Myocyte (in vitro differentiated cells): ENCODE data around the gene C10orf53. TPM values are rescaled to one million over a fixed set of nuclear protein-coding genes. Genes with fewer than 3 reads are reported as not detected.
"Not testable (repeated sequence)": the region's sequence is repeated elsewhere in the genome, so short reads cannot be mapped to it uniquely, and the experiment has no call there.

Experiments
- DNase-seq: peaks from one replicate; pipeline ENCODE4 v3.0.0-alpha.2; 2012; ENCODE audit warnings: low read depth
- total RNA-seq: library from RNA; depleted of rRNA; stranded (reverse); fragments of >200 nt; gene quantifications from 2 replicates; pipeline ENCODE4 v1.2.3, GENCODE V29; 2014

The C10orf53 gene
- total RNA-seq, 1 donor from 2014 or later = not detected

DNA sequence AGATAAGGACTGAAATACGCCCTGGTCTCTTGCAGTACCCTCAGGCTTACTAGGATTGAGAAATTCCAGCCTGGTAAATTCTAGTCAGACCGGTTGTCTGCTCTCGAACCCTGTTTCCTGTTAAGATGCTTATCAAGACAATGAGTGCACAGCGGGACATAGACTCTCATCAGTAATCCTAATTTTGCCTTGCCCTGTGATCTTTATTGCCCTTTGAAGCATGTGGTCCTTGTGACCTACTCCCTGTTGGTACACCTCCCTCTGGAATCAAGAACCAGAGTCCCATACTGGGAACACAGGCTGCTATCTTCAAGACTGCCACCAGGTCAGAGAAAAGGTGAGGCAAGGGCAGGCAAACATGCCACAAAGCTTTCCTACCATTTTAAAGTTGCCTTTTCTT, 7.2 kb downstream of the C10orf53 start:
- DNase-seq = no peak

DNA sequence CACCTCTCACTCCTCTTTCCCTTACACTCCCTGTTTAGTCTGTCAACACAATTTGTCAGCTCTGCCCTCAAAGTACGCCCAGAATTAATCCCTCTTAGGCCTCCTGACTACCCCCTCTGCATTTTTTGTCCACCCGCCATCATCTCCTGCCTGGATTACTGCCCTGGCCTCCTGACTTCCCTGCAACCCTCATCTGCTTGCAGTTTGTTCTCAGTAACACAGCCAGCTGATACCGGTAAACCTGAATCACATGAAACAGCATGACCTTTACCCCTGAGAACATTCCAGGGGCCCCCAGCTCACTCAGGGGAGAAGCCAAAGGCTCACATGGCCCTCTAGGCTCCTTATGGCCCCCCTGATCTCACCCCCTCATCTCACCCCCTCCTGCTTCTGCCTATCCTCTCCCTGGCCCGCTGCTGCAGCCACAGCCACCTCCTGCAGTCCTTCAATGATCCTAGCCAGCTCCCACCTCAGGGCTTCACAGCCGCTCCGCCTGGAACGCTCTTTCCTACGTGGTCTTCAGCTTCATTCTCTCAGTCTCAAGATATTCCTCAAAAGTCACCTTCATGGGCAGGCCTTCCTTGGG, 8.9 kb downstream of the C10orf53 start:
- DNase-seq = no peak

DNA sequence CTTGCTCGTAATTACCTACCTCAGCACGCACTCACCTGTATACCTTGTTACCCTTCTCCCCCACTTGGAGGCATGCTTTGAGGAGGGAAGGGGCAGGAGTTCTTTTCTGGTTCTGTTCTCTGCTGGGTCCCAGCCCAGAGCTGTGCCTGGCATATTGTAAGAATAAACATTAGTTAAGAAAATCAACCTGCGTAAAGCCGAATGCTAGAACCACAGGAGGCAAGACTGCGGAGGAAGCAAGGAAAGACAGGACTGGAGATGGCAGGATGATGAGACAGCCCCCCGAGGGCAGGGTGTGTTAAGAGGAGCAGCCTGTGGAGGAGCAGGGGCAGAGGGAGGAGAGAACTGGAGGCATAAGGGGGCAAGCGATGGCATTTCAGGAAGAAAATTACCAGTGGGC, 9.5 kb downstream of the C10orf53 start:
- no peak for DNase-seq

DNA sequence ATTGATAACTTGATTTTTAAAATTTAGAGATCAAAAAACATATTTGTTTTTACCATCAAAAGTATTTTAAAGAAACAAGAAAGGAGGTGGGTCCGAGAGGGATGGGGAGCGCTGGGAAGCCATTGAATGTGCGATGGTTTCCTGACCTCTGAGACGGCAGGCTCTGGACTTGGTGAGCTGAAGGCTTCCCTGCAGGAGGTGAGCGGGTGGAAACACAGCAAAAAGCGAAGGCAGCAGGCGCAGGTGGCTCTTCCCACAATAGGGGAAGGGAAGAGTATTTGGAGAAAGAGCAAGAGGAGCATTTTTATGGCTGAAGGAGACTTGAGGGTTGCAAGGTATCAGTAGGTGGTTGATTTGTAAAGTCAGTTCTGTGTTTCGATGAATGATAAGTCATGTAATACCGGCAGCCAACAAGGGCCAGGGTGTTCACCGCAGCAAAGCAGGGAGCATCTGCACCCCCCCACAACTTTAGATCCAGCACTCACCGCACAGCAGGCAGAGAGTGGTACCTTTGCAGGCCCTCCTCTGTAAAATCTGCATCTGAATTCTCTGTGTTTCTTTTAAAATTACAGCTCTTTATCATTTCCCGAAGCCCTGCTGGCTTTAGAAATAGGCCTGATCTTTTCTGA, 10.5 kb downstream of the C10orf53 start:
- DNase-seq = no peak

DNA sequence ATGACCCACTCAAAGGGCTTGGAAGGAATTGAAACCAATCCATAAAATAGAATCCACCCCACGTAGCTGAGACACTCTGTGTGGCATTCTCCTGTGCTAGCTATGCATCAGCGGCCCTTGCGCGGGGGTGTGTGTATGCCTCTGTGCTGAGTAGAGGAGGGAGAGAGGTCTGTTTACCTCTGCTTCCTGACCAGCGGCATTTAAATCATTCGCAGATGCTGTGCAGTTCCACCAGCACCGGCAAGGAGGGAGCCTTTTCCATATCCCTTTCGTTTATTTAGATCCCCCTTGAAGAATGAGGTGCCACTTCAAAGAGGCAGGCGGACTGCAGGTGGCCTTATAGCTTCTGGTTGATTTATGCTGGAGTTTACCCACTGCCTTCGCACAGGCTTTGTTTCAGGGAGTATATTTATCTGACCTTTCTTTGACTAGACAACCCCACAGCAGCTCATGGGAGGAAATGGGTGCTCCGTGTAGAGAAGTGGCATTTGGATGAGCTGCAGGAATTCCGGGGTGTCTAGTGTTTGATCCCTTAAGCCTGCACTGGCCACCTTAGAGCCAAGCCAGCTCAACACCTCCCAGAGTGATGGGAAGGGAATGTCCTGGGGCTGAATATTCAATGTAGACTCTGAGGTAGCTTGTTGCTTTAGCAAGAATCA, 11.4 kb downstream of the C10orf53 start:
- no peak for DNase-seq

DNA sequence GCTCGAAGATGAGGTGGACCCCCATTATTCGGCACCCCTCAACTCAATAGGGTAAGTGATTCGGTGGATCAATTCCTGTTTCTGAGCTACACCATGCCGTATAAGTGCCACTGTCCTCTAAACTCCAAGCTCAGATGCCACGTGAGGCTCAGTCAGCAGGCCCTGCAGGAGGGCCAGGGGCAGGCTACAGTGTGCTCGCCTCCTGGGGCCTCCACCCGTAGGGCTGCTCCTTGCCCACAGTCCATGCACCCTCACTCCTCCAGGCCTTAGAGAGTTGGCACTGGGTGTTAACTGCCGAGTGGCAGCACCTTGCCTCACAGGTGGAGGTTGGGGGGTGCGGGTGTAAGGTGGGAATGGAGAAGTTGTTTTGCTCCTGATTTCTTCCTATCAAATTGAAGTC, 12.1 kb downstream of the C10orf53 start:
- no peak for DNase-seq

DNA sequence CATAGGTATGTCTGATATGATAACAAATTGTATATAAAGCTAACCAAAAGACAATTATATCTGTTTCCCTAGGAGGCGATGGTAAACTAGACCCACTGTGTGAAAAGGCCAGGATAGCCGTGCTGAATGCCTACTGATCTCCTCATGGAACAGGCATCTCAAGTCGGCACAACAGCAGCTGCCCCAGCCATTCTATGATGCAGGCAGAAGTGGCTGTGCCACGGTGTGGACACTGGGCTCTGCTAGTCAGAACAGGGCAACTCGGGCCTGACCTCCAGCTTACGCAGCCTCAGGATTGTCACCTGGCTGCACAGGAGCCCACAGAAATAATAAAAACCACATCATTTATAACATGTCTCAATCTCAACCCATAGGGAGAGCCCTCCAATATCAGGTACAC, 15.0 kb downstream of the C10orf53 start:
- DNase-seq = no peak

DNA sequence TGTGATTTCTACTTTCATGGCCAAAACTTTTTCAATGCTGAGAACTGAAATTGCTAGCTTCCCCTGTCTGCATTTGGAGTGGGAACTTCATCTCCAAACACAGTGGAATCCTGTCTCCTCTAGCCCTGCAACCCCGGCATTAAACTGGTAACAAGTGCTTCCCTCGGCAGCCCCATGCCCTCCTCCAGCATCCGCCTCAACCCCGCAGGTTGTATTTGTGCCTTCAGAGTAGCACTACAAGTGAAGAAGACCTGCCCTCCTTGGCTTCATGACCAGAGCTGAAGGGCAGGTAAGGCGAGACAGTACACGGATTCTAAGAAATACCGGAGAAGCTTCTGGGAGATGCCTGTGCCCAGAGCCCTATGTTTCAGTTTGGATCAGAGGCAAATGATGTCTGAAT, 16.9 kb downstream of the C10orf53 start:
- no peak for DNase-seq

DNA sequence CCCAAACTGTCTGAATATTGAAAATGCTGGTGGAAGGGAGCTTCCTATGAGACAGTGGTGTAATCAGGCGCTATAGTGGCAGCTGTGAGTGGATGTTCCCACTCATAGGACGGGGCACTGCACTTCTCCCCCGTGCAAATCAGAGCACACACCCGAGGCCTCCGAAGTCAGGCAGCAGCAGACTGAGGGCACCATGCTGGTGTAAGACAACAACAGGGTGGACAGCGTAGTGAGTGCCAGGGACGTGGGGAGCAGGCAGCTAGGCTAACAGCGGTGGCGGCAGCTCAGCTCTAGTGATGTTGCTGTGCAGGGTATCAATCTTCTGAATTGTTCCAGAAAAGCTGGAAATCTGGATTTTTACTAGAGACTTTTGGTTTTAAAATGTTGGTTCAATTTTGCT, 19.2 kb downstream of the C10orf53 start:
- DNase-seq = no peak

DNA sequence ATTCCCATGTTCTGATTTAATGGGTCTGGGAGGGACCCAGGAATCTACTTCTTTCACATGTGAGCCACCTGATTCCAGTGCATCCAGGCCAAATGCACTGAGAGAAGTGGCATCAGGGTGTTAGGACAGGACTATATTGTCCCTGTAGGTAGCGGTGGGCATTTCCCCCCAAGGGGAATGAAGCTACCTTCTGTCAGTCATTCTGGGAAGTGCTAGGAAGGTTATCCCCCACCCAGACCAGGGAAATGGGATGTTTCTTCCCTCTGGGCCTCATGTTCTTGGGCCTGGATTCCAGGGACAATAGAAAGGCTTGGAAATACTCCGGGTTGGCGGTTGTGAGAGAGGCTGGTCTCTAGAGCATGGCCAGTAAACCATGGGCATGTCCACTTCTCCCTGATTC, 20.8 kb downstream of the C10orf53 start:
- DNase-seq = no peak

DNA sequence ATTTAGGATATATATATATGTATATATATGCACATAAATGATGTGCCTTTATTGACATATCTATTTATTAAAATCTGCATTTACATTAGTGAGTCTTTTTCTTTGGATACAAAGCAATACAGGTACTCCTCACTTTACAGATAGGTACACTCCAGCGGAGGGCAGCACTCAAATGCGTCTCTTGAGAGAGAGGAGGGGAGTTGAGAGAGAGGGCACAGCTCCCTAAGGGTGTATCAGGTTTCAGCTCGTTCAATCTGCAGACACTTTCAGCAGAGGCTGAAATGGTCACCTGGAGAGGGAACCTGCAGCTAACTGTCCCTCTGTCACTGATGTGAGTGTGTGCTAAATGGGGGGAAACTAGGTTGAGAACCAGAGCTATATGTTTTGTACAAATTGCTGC, 21.5 kb downstream of the C10orf53 start:
- DNase-seq = no peak

DNA sequence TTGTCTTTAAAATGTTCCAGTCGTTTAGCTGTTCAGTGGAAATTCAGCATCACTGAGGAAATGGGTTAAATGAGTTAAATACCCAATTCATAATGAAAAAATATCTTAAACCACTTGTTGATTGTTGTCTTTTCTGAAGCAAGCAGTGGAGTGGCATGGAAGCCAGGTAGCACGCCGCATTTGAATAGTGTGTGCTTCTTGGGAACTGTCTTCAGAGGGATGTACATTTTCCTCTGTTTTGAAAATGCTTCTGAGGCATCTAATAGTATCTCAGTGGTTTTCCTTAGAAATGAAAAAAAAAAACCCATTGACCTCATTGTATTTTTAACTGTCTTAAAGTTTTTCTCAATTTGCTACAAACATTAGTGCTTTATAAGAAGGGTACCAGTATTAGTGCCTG, 28.1 kb downstream of the C10orf53 start:
- DNase-seq = no peak

DNA sequence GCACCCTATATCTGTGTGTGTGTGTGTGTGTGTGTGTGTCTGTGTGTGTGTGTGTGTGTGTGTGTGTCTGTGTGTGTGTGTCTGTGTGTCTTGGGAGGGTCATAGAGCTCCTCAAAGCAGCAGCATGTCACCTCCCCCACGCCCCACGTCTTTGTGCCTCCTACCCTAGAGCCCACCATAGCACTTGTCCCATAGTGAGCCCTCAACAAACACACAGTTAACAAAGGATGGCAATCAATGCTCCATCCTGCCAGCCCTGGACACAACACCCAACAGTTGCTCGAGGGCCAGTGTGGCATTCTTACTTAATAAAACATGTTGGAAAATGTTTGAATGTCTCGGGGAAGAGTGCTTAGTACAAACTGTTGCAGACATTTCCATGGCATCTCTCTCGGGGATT, 30.5 kb downstream of the C10orf53 start:
- no peak for DNase-seq

DNA sequence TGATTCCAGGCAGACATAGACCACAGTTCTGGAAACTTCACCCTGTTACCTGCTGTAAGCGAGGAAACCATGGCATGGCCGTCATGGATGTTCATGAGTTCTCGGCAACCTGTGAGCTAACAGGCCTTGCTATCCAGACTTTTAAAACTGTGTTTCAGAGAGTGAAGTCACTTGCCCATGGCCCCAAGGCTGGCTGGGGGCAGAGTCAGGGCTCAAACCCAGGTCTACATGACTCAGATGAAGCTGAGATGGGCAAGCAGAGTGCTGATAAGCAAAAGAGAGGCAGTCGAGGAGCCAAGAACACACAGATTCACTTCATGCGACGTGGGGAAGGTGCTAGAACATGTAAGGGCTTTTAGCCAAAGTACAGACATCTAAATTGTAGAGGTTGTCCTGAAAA, 31.5 kb downstream of the C10orf53 start:
- no peak for DNase-seq

DNA sequence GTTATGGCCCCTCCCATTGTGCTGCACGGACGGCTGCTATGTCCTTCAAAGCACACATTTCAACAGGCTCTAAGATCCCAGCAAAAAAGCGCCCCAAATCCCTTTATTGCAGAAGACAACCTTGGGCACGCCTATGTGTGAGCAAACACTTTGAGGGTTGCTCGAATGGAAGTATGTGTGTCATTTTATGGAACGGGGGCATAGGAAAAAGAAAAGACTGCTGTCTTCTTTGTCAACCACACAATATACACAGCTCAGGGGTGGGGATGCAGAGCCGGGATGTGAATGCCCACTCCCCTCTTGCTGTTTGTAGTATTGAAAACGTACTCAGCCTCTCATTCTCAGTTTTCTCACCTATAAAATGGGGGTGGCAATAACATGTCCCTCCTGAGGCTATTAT, 32.0 kb downstream of the C10orf53 start:
- DNase-seq = no peak

DNA sequence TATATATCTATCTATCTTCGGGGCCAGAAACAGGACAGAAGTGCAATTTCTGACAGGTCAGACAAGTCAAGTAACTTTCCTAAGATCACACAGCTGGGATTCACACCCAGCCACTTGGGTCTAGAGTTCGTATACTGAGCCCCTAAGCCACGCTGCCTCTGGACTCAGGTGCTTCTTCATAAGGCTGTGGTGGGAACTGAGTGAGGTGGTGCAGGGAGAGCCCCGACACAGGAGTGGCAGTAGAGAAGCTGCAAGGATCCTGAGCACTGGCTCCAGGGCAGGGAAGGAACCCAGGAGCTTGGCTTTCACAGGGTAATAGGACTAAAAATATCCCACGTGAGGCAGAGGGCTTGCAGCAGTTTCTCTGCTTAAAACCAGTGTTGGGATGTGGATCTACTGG, 33.8 kb downstream of the C10orf53 start:
- DNase-seq = no peak

DNA sequence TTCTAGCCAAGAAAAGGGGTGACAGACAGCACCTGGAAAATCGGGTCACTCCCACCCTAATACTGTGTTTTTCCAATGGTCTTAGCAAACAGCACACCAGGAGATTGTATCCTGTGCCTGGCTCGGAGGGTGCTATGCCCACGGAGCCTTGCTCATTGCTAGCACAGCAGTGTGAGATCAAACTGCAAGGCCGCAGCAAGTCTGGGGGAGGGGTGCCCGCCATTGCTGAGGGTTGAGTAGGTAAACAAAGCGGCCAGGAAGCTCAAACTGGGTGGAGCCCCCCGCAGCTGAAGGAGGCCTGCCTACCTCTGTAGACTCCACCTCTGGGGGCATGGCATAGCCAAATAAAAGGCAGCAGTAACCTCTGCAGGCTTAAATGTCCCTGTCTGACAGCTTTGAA, 35.7 kb downstream of the C10orf53 start:
- DNase-seq = not testable (repeated sequence)

DNA sequence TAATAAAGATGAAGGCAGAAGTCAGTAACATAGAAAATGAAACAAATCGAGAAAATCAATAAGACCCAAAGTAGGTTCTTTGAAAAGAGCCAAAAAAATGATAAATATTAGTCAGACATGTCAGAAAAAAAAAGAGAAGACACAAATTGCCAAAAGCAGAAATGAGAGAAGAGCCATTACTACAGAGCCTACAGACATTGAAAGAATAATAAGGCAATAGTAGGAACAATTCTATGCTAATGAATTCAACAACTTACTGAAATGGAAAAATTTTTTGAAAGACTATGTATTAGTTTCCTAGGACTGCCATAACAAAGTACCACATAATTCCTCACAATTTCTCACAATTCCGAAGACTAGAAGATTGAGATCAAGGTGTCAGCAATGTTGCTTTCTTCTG, 47.1 kb downstream of the C10orf53 start:
- no peak for DNase-seq

DNA sequence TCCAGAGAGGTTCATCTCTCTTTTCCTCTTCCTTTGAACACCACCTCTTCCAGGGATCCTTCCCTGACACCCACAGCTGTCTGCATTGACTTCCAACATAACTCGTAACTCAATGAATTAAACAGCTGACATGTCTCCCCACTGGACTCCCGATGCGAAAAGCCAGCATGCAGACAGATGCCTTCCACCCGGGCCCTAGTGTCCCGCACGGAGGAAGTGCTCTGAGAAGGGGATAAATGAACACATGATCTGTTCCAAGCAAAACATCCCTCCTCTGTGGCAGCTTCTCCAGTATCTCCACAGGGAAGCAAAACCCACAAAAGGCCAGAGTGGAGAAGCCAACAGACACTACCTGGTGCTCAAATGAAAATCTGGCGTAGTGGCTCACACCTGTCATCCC, 54.4 kb downstream of the C10orf53 start:
- peak; percentile 14 for DNase-seq

DNA sequence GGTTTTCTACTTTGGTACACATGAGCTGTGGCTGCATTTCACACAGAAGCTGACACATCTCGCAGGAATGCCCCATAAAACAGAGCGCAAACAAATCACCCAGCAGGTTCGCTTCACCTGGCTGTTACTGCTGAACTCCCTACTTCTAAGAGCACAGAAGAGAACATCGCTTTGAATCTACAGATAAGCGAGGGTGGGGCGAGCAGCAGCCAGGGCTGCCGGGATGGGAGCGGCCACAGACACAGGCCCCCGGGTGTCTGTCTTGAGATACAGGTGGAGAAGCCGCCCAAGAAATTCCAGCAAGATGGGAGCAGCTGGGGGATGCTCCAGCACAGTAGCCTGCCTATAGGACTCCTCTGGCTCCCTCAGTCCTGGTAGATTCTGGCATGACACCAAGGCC, 55.2 kb downstream of the C10orf53 start:
- DNase-seq = no peak

DNA sequence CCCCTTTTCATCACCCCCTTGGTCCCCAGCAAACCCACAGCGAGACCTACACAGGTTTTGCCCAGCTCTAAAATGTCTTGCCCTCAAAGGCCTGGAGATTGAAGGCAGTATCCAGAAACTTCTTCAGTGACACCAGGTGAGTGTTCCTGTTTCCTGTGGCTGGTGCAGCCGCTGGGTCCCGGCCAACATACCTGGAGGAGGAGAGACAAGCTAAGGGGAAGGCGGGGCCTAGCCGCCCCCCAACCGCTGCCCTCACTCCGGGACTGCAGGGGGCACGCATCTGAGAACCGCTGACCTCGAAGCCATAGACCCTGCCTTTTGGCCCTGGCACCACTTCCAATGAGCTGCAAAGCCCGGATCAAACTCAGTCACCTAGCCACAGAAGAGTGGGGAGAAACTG, 55.7 kb downstream of the C10orf53 start:
- DNase-seq = no peak

DNA sequence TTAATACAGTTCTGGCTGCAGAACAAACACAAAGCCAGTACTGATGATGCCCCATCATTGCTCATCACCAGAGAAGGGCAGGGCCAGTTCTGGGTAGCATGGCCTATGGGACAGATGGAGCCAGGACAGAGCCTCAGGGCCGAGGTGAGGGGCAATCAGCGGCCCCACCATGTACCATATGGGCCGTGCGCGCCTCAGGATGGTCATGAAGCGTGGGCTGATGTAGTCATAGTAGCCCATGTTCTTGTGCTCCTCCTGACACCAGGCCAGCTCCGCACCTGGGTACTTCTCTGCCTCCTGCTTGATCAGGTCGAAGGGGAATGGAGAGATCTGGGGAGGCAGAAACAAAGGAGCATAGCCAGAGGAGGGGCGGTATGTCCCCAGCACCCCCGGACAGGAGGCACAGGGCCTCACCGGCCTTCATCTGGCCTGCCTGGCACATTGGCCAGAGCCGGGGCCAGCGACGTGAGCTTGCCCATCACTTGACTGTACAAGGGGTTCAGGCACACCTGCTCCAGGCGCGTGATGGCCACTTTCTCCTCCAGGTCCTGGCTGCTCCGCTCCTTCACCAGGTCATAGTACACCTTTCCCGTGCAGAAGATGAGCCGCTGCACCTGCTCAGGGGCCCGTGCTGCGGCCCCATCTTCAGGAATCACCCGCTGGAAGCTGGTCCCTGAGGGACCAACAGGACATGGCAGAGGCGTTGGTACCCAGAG, 56.6 kb downstream of the C10orf53 start:
- DNase-seq = no peak
